H1 (cell line): ENCODE results near the gene MDC1. TPM values are rescaled to one million over a fixed set of nuclear protein-coding genes. Genes with fewer than 3 reads are reported as not detected.

Source experiments
- CTCF ChIA-PET: fragments of 300-600 bp; sonication (Branson Sonifier 250); formaldehyde crosslinking; loops from one replicate; lab custom pipeline; 2021; ENCODE audit not compliant: partially characterized antibody; lab: Charles Lee
- POLR2A ChIA-PET: fragments of 300-600 bp; sonication (Branson Sonifier 250); formaldehyde crosslinking; loops from one replicate; lab custom pipeline; 2021; ENCODE audit warnings: inconsistent platforms; ENCODE audit not compliant: partially characterized antibody; lab: Charles Lee
- DNase-seq, 2 experiments: peaks; one replicate each; pipeline versions ENCODE4 v3.0.0 to v3.0.0-alpha.2; 2010 to 2022; ENCODE audit warnings: low spot score in 2 of 2, low read depth in 1 of 2, mixed read lengths in 1 of 2
- FAIRE-seq: peaks from 2 replicates; lab custom pipeline; 2011; peaks lifted over from hg19 to GRCh38; lab: Jason Lieb, UNC
- H2AFZ ChIP-seq: 2 replicates; pipeline ENCODE4 v1.8.1; 2012; ENCODE audit warnings: low read length, inconsistent platforms
- H2AK5ac ChIP-seq: 2 replicates; pipeline ENCODE4 v1.6.1; 2013; ENCODE audit warnings: low read depth, low read length
- H2BK120ac ChIP-seq: replicated peaks from 2 replicates; pipeline ENCODE3; 2013; ENCODE audit warnings: low read depth, low read length, inconsistent platforms
- H2BK12ac ChIP-seq: 2 replicates; pipeline ENCODE4 v1.6.1; 2013; ENCODE audit warnings: low read depth, low read length
- H2BK15ac ChIP-seq: 2 replicates; pipeline ENCODE4 v1.6.1; 2013; ENCODE audit warnings: low read length
- H2BK20ac ChIP-seq: 2 replicates; pipeline ENCODE4 v1.6.1; 2013; ENCODE audit warnings: low read length
- H2BK5ac ChIP-seq: 2 replicates; pipeline ENCODE4 v1.6.1; 2013; ENCODE audit warnings: low read depth, low read length
- H3K14ac ChIP-seq: 2 replicates; pipeline ENCODE4 v1.6.1; 2013; ENCODE audit warnings: inconsistent platforms; ENCODE audit not compliant: insufficient read length
- H3K18ac ChIP-seq: 2 replicates; pipeline ENCODE4 v1.6.1; 2013; ENCODE audit warnings: low read length; ENCODE audit errors: extremely low read depth
- H3K23ac ChIP-seq: 2 replicates; pipeline ENCODE4 v1.6.1; 2013; ENCODE audit warnings: inconsistent platforms; ENCODE audit not compliant: insufficient read length
- H3K23me2 ChIP-seq: 2 replicates; pipeline ENCODE4 v1.6.1; 2013; ENCODE audit warnings: low read depth, low read length
- H3K27ac ChIP-seq: 2 replicates; pipeline ENCODE4 v1.6.1; 2011; ENCODE audit warnings: low read depth, low read length, inconsistent platforms
- H3K27me3 ChIP-seq, 4 experiments: replicated peaks in 1 of 4; 1 replicate in 1 of 4; 2 replicates in 3 of 4; pipeline versions ENCODE4 v1.6.1 to v1.8.1; 2011 to 2013; ENCODE audit warnings: low read length in 3 of 4, mild to moderate bottlenecking in 3 of 4, inconsistent platforms in 2 of 4, mixed read lengths in 2 of 4, moderate library complexity in 1 of 4; ENCODE audit not compliant: control insufficient read depth in 3 of 4, insufficient read depth in 3 of 4; ENCODE audit errors: extremely low read depth in 1 of 4
- H3K36me3 ChIP-seq, 4 experiments: 2 replicates each; pipeline versions ENCODE4 v1.6.1 to v1.8.1; 2011 to 2013; ENCODE audit warnings: mild to moderate bottlenecking in 4 of 4, low read length in 3 of 4, moderate library complexity in 2 of 4, control low read depth in 1 of 4, inconsistent platforms in 1 of 4; ENCODE audit not compliant: insufficient read depth in 4 of 4, control insufficient read depth in 2 of 4
- H3K4ac ChIP-seq: replicated peaks from 2 replicates; pipeline ENCODE3; 2013; ENCODE audit warnings: low read length, low read depth, mixed read lengths, inconsistent platforms; ENCODE audit not compliant: insufficient read length
- H3K4me1 ChIP-seq, 4 experiments: replicated peaks in 1 of 4; 1 replicate in 1 of 4; 2 replicates in 3 of 4; pipeline versions ENCODE4 v1.6.1 to v1.8.1; 2011 to 2013; ENCODE audit warnings: low read length in 3 of 4, inconsistent platforms in 2 of 4, mixed read lengths in 1 of 4; ENCODE audit not compliant: insufficient read depth in 4 of 4, control insufficient read depth in 3 of 4
- H3K4me2 ChIP-seq, 2 experiments: 2 replicates each; pipeline versions ENCODE4 v1.6.1 to v1.8.1; 2011 to 2013; ENCODE audit warnings: low read depth in 2 of 2, low read length in 2 of 2, control low read depth in 1 of 2, inconsistent platforms in 1 of 2, mild to moderate bottlenecking in 1 of 2; ENCODE audit not compliant: insufficient read depth in 1 of 2
- H3K4me3 ChIP-seq, 4 experiments: fragments of 200-600, 300-600 bp in 1 of 4; sonication (generic), shearing (Covaris generic), sonication (Bioruptor Twin) in 1 of 4; 2 replicates each; pipeline versions ENCODE4 v1.5.1 to v1.8.1; 2011 to 2016; ENCODE audit warnings: low read length in 4 of 4, low read depth in 3 of 4, control low read depth in 2 of 4, inconsistent platforms in 2 of 4, mild to moderate bottlenecking in 2 of 4, mixed read lengths in 1 of 4, moderate library complexity in 1 of 4; ENCODE audit not compliant: insufficient read depth in 2 of 4; ENCODE audit errors: extremely low read depth in 1 of 4
- H3K56ac ChIP-seq: replicated peaks from 2 replicates; pipeline ENCODE3; 2013; ENCODE audit warnings: low read depth, mild to moderate bottlenecking, mixed read lengths, low read length, inconsistent platforms; ENCODE audit not compliant: insufficient read length
- H3K79me1 ChIP-seq: 2 replicates; pipeline ENCODE4 v1.6.1; 2013; ENCODE audit warnings: low read depth, low read length, control low read depth
- H3K79me2 ChIP-seq, 2 experiments: 2 replicates each; pipeline versions ENCODE4 v1.6.1 to v1.8.1; 2012 to 2013; ENCODE audit warnings: low read length in 2 of 2, mild to moderate bottlenecking in 2 of 2, inconsistent platforms in 1 of 2; ENCODE audit not compliant: insufficient read depth in 2 of 2, control insufficient read depth in 1 of 2
- H3K9ac ChIP-seq, 4 experiments: replicated peaks in 1 of 4; 1 replicate in 1 of 4; 2 replicates in 3 of 4; pipeline versions ENCODE4 v1.6.1 to v1.8.1; 2011 to 2013; ENCODE audit warnings: low read depth in 3 of 4, low read length in 3 of 4, control low read depth in 2 of 4, mild to moderate bottlenecking in 2 of 4, moderate library complexity in 2 of 4, inconsistent platforms in 1 of 4; ENCODE audit errors: extremely low read depth in 1 of 4
- H3K9me3 ChIP-seq, 2 experiments: 2 replicates each; pipeline versions ENCODE4 v1.6.1 to v1.8.1; 2012 to 2013; ENCODE audit warnings: mild to moderate bottlenecking in 2 of 2, moderate library complexity in 2 of 2, control low read depth in 1 of 2, inconsistent platforms in 1 of 2, low read depth in 1 of 2, low read length in 1 of 2, mixed read lengths in 1 of 2; ENCODE audit not compliant: insufficient read depth in 2 of 2
- H4K20me1 ChIP-seq, 2 experiments: replicated peaks in 1 of 2; 2 replicates each; pipeline versions ENCODE3 to v1.8.1; 2011 to 2013; ENCODE audit warnings: inconsistent platforms in 2 of 2, low read length in 2 of 2, mild to moderate bottlenecking in 1 of 2; ENCODE audit not compliant: insufficient read depth in 2 of 2, control insufficient read depth in 1 of 2
- H4K5ac ChIP-seq: 2 replicates; pipeline ENCODE4 v1.6.1; 2013; ENCODE audit warnings: low read length, low read depth, mixed read lengths, inconsistent platforms; ENCODE audit not compliant: insufficient read length
- H4K8ac ChIP-seq: 2 replicates; pipeline ENCODE4 v1.8.0; 2013; ENCODE audit warnings: mild to moderate bottlenecking, moderate library complexity, low read length, inconsistent platforms; ENCODE audit not compliant: insufficient read depth; ENCODE audit errors: extremely low read depth
- H4K91ac ChIP-seq: replicated peaks from 2 replicates; pipeline ENCODE3; 2013; ENCODE audit warnings: low read length, mixed read lengths, inconsistent platforms; ENCODE audit not compliant: insufficient read length
- BCL11A ChIP-seq, 2 experiments: IDR thresholded peaks; one replicate each; pipeline ENCODE4 v1.6.1; 2011; ENCODE audit warnings: low read depth in 2 of 2, low read length in 2 of 2, mild to moderate bottlenecking in 2 of 2
- CHD1 ChIP-seq: IDR thresholded peaks from 2 replicates; pipeline ENCODE4 v1.6.1; 2012; ENCODE audit warnings: low read depth, low read length, improper control_type of control experiment
- GTF2F1 ChIP-seq: IDR thresholded peaks from 2 replicates; pipeline ENCODE4 v1.6.1; 2012; ENCODE audit warnings: low read depth, low read length, improper control_type of control experiment, borderline replicate concordance
- HDAC2 ChIP-seq, 2 experiments: fragments of 300-600 bp in 1 of 2; sonication (generic) in 1 of 2; IDR thresholded peaks; 2 replicates each; pipeline ENCODE4 v1.6.1; 2011 to 2012; ENCODE audit warnings: low read depth in 2 of 2, low read length in 2 of 2, mild to moderate bottlenecking in 2 of 2, moderate library complexity in 2 of 2, borderline replicate concordance in 1 of 2, inconsistent platforms in 1 of 2
- HDAC6 ChIP-seq: IDR thresholded peaks from one replicate; pipeline ENCODE4 v1.7.1; 2012; ENCODE audit warnings: low read depth, mild to moderate bottlenecking, inconsistent platforms, low read length, moderate library complexity
- MAX ChIP-seq: IDR thresholded peaks from 2 replicates; pipeline ENCODE4 v1.6.1; 2012; ENCODE audit warnings: inconsistent platforms
- POLR2AphosphoS5 ChIP-seq: IDR thresholded peaks from 2 replicates; pipeline ENCODE4 v1.6.1; 2011; ENCODE audit warnings: low read depth, low read length
- POU5F1 ChIP-seq: IDR thresholded peaks from 2 replicates; pipeline ENCODE4 v1.6.1; 2011; ENCODE audit warnings: low read depth, mild to moderate bottlenecking, low read length, moderate library complexity
- RAD21 ChIP-seq, 2 experiments: IDR thresholded peaks in 1 of 2; conservative IDR thresholded peaks in 1 of 2; 2 replicates each; pipeline ENCODE4 v1.6.1; 2011; ENCODE audit warnings: low read depth in 2 of 2, low read length in 2 of 2, improper control_type of control experiment in 1 of 2, inconsistent platforms in 1 of 2, mild to moderate bottlenecking in 1 of 2, moderate library complexity in 1 of 2
- SIX5 ChIP-seq: IDR thresholded peaks from 2 replicates; pipeline ENCODE4 v1.6.1; 2011; ENCODE audit warnings: mild to moderate bottlenecking, low read depth, low read length
- SRF ChIP-seq: IDR thresholded peaks from 2 replicates; pipeline ENCODE4 v1.6.1; 2011; ENCODE audit warnings: mild to moderate bottlenecking, low read depth, low read length, moderate library complexity
- TAF1 ChIP-seq: IDR thresholded peaks from 2 replicates; pipeline ENCODE4 v1.6.1; 2011; ENCODE audit warnings: mild to moderate bottlenecking, low read depth, low read length
- TAF7 ChIP-seq: optimal IDR thresholded peaks from 2 replicates; pipeline ENCODE3; 2011; ENCODE audit warnings: low read depth, mild to moderate bottlenecking, inconsistent platforms, low read length, moderate library complexity, borderline replicate concordance
- WGBS, 2 experiments: shearing (Covaris generic) in 1 of 2; methylation state at CpG; one replicate each; pipeline versions ENCODE4 v1.1.6 to v1.1.7; 2013 to 2015; ENCODE audit warnings: low lambda C conversion rate in 2 of 2, mixed read lengths in 2 of 2, inconsistent platforms in 1 of 2, low coverage in 1 of 2, missing lambda C conversion rate in 1 of 2; ENCODE audit not compliant: insufficient replicate concordance in 2 of 2, insufficient coverage in 1 of 2, insufficient read length in 1 of 2; ENCODE audit errors: extremely low coverage in 1 of 2, missing lambda C conversion rate in 1 of 2; 5-methylcytosine and 5-hydroxymethylcytosine counted together
- polyA plus RNA-seq, 7 experiments: library from polyadenylated mRNA; depleted of rRNA in 3 of 7; stranded (reverse) in 5 of 7; unstranded in 2 of 7; fragments of >200 nt in 5 of 7; fragments of 200-250 nt in 2 of 7; gene quantifications; 1 replicate in 5 of 7; 2 replicates in 1 of 7; 4 replicates in 1 of 7; pipeline versions ENCODE4 v1.2.1 to v1.2.3, GENCODE V29; 2011 to 2013; ENCODE audit warnings: missing spikeins in 2 of 7, mixed read lengths in 2 of 7
- total RNA-seq: library from RNA; stranded (reverse); fragmentation: NEBNext Ultra II Directional; extraction: Animal tissue kit (Norgen Biotek cat#: 25700); gene quantifications from 2 replicates; pipeline ENCODE4 v1.2.1, GENCODE V29; 2021

Gene MDC1
- total and polyA plus RNA-seq, 2 of the 8 experiments (the other 6 are each of a cell fraction or from before 2014, with no cell fraction given): 29.9 to 81.1 TPM

DNA sequence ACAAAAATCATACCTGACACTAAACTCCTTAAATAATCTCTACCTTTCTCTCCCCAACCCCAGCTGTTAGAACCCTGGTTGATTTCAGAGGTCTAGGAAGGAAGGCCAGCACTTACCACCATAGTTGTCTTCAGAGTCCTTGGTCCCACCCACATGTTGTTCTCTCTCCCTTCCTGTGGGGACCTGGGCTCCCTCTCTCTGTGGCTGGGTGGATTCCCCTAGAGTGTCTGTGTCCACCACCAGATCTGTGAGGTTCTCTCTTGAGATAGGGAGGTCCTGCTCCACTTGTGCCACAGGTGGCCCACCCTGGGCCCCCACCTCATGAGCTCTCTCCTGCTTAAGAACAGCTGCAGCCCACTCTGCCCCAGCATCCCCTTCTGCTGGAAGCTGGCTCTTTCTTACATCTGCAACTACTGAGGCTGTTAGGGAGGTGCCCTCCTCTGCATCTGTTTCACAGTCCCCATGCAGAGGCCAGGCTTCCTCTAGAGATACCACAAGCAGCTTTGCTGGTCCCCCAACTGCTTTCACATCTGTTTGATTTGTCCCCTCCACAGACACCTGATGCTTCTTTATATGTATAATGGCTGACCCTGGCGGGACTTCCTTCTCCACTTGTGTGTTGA, 5.2 kb downstream of the MDC1 start:
- Histone ChIP-seq H3K14ac (no peak overlapping the region), H3K79me2 (peaks cover 0 to 13% of the 10 kb centered on the region in 2 experiments; a peak in 2 of 4 replicates), H3K4me3 (no peak overlapping the region), H3K23me2 (peaks cover 5% of the 10 kb centered on the region), H2AFZ (no peak overlapping the region), H3K9me3 (no peaks in the 10 kb centered on the region), H4K91ac (no peak overlapping the region), H2AK5ac (no peak overlapping the region), H4K5ac (no peak overlapping the region), H2BK5ac (no peak overlapping the region), H3K18ac (no peak overlapping the region), H3K9ac (no peak overlapping the region), H2BK20ac (no peak overlapping the region), H3K79me1 (peaks cover 3% of the 10 kb centered on the region; the same call in 1 of the 2 replicates), H4K8ac (no peak overlapping the region), H3K4ac (no peak overlapping the region), H2BK15ac (no peak overlapping the region), H3K23ac (no peak overlapping the region), H2BK120ac (no peak overlapping the region), H3K4me1 (no peaks in the 10 kb centered on the region; a peak in 5 of 7 replicates), H3K27me3 (no peaks in the 10 kb centered on the region), H4K20me1 (peaks cover 0 to 5% of the 10 kb centered on the region in 2 experiments), H3K56ac (no peak overlapping the region), H3K4me2 (no peak overlapping the region), H3K36me3 (peaks cover 29 to 60% (median 47%) of the 10 kb centered on the region in 4 experiments), H2BK12ac (no peak overlapping the region), H3K27ac (no peak overlapping the region)
- DNase-seq (no peak), FAIRE-seq (no peak)
- WGBS, 2 experiments: 69% methylated on average over 1 of the region's 1 CpG; no CpG with 5 or more reads in 1 of the 2 experiments
- ChIA-PET POLR2A (interaction anchor here (0.8 to 35.9 kb wide), 7 partner anchors 6 to 107 kb away, joined by 3 to 732 read pairs (median 4); partner anchors contain the start of genes MDC1, NRM and TUBB), CTCF (interaction anchor here (1.1 to 2.5 kb wide), 6 partner anchors 9 to 19 kb away, joined by 3 to 19 read pairs (median 6); no protein-coding TSS in a partner anchor)
- TF ChIP-seq POU5F1: no peak
- TF ChIP-seq TAF1: no peak
- no peak for TF ChIP-seq GTF2F1
- no peak for TF ChIP-seq MAX
- TF ChIP-seq RAD21 (IDR thresholded peaks at IDR 0.05 in 1 of 2, conservative IDR thresholded peaks at IDR 0.05 in 1 of 2; ENCODE audit: low read depth in 2 of 2, low read length in 2 of 2): no peak
- no peak for TF ChIP-seq POLR2AphosphoS5
- no peak for TF ChIP-seq BCL11A (IDR thresholded peaks at IDR 0.05; ENCODE audit: low read depth in 2 of 2, low read length in 2 of 2)
- TF ChIP-seq TAF7: no peak
- TF ChIP-seq CHD1: no peak
- no peak for TF ChIP-seq HDAC2 (IDR thresholded peaks at IDR 0.05; ENCODE audit: borderline replicate concordance in 1 of 2, low read depth in 2 of 2, low read length in 2 of 2)
- TF ChIP-seq SIX5: no peak
- TF ChIP-seq SRF: no peak
- TF ChIP-seq HDAC6: no peak
